Activated naive CD4-positive, alpha-beta T cell treated with anti-CD3 and anti-CD28 coated beads, Interleukin-2, amount 10 ng/mL, durations not matched to agents 7 days and 5 days (primary cell): ENCODE measurements around the gene URGCP.
"Not testable (repeated sequence)": the region's sequence is repeated elsewhere in the genome, so short reads cannot be mapped to it uniquely, and the experiment has no call there.

Source experiments
- CTCF ChIA-PET: fragments of 350-600 bp; sonication (Branson Sonifier 250); formaldehyde crosslinking; loops from one replicate; lab custom pipeline; 2021; ENCODE audit warnings: antibody characterized with exemption; lab: Charles Lee
- DNase-seq: peaks from one replicate; pipeline ENCODE4 v3.0.0-alpha.2; 2020
- H3K27ac Mint-ChIP-seq: one replicate; pipeline ENCODE4 v1.8.0; 2021; ENCODE audit warnings: mild to moderate bottlenecking, moderate library complexity, mixed read lengths
- H3K27me3 Mint-ChIP-seq: one replicate; pipeline ENCODE4 v1.8.0; 2021; ENCODE audit warnings: mild to moderate bottlenecking, mixed read lengths
- H3K36me3 Mint-ChIP-seq: one replicate; pipeline ENCODE4 v1.8.0; 2021; ENCODE audit warnings: mixed read lengths
- H3K4me1 Mint-ChIP-seq: one replicate; pipeline ENCODE4 v1.8.0; 2021; ENCODE audit warnings: mixed read lengths
- H3K4me3 Mint-ChIP-seq: one replicate; pipeline ENCODE4 v1.8.0; 2021; ENCODE audit warnings: mild to moderate bottlenecking, moderate library complexity, mixed read lengths
- H3K9me3 Mint-ChIP-seq: one replicate; pipeline ENCODE4 v1.8.0; 2021; ENCODE audit warnings: mixed read lengths

URGCP gene

GRCh38 chr7:43850348-43851116 lies 55.9 kb downstream of the URGCP start:
- Mint-ChIP-seq H3K27me3 (peaks cover 24% of the 10 kb centered on the region), H3K4me3 (no peak overlapping the region), H3K27ac (no peak overlapping the region), H3K4me1 (peaks cover 2% of the 10 kb centered on the region), H3K36me3 (no peaks in the 10 kb centered on the region), H3K9me3 (no peaks in the 10 kb centered on the region)
- CTCF ChIA-PET: interaction anchor here (3.3 kb wide), 1 partner anchor 12 kb away, joined by 14 read pairs; no protein-coding TSS in a partner anchor
- DNase-seq: no peak

GRCh38 chr7:43849047-43849446 lies 57.3 kb downstream of the URGCP start:
- H3K27ac Mint-ChIP-seq: no peak overlapping the region
- no peaks in the 10 kb centered on the region for H3K9me3 Mint-ChIP-seq
- H3K27me3 Mint-ChIP-seq: peaks cover 24% of the 10 kb centered on the region
- no peak overlapping the region for H3K4me3 Mint-ChIP-seq
- no peaks in the 10 kb centered on the region for H3K36me3 Mint-ChIP-seq
- peaks cover 2% of the 10 kb centered on the region for H3K4me1 Mint-ChIP-seq
- no peak for DNase-seq
- CTCF ChIA-PET: interaction anchor here (1.1 to 3.3 kb wide), 4 partner anchors 10 to 94 kb away, joined by 3 to 14 read pairs (median 8); no protein-coding TSS in a partner anchor

- no peaks in the 10 kb centered on the region for H3K9me3 Mint-ChIP-seq
- CTCF ChIA-PET: interaction anchor here (0.9 to 3.3 kb wide), 4 partner anchors 8 to 129 kb away, joined by 3 to 14 read pairs (median 8); no protein-coding TSS in a partner anchor
- peaks cover 28% of the 10 kb centered on the region for H3K27me3 Mint-ChIP-seq
- no peak for DNase-seq
- no peak overlapping the region for H3K27ac Mint-ChIP-seq
- H3K4me1 Mint-ChIP-seq: peaks cover 2% of the 10 kb centered on the region
- H3K36me3 Mint-ChIP-seq: no peaks in the 10 kb centered on the region
- no peak overlapping the region for H3K4me3 Mint-ChIP-seq
Measured at GRCh38 chr7:43847496-43847895, 58.9 kb downstream of the URGCP start.

- DNase-seq: no peak
- Mint-ChIP-seq H3K27ac (no peak overlapping the region), H3K36me3 (no peaks in the 10 kb centered on the region), H3K4me1 (no peaks in the 10 kb centered on the region), H3K9me3 (no peaks in the 10 kb centered on the region), H3K4me3 (no peak overlapping the region), H3K27me3 (peaks cover 23% of the 10 kb centered on the region)
- CTCF ChIA-PET: no interaction called here
Measured at GRCh38 chr7:43844662-43845061, 61.7 kb downstream of the URGCP start.

GRCh38 chr7:43844257-43844656 lies 62.1 kb downstream of the URGCP start:
- no peaks in the 10 kb centered on the region for H3K4me1 Mint-ChIP-seq
- no peaks in the 10 kb centered on the region for H3K36me3 Mint-ChIP-seq
- no peak overlapping the region for H3K27ac Mint-ChIP-seq
- peaks cover 23% of the 10 kb centered on the region for H3K27me3 Mint-ChIP-seq
- no peaks in the 10 kb centered on the region for H3K9me3 Mint-ChIP-seq
- DNase-seq: no peak
- CTCF ChIA-PET: no interaction called here
- no peak overlapping the region for H3K4me3 Mint-ChIP-seq

GRCh38 chr7:43843296-43843695 lies 63.1 kb downstream of the URGCP start:
- Mint-ChIP-seq H3K27ac (no peak overlapping the region), H3K36me3 (no peaks in the 10 kb centered on the region), H3K4me1 (peaks cover 6% of the 10 kb centered on the region), H3K9me3 (no peaks in the 10 kb centered on the region), H3K27me3 (peaks cover 29% of the 10 kb centered on the region), H3K4me3 (no peak overlapping the region)
- DNase-seq: no peak
- CTCF ChIA-PET: no interaction called here

GRCh38 chr7:43838201-43838658 lies 68.2 kb downstream of the URGCP start:
- Mint-ChIP-seq H3K4me3 (no peak overlapping the region), H3K9me3 (no peaks in the 10 kb centered on the region), H3K27ac (no peak overlapping the region), H3K36me3 (no peaks in the 10 kb centered on the region), H3K27me3 (peaks cover 38% of the 10 kb centered on the region), H3K4me1 (peaks cover 21% of the 10 kb centered on the region)
- CTCF ChIA-PET: interaction anchor here (0.6 to 4.0 kb wide), 38 partner anchors 9 to 1897 kb away, joined by 3 to 47 read pairs (median 4); partner anchors contain the start of genes BLVRA, COA1, MRPL32 and PSMA2
- no peak for DNase-seq

- Mint-ChIP-seq H3K36me3 (peaks cover 2% of the 10 kb centered on the region), H3K27ac (peak overlapping the region; percentile 61), H3K9me3 (peaks cover 3% of the 10 kb centered on the region), H3K4me1 (peaks cover 21% of the 10 kb centered on the region), H3K27me3 (peaks cover 36% of the 10 kb centered on the region), H3K4me3 (peak overlapping the region; percentile 60)
- CTCF ChIA-PET: interaction anchor here (0.6 to 2.5 kb wide), 4 partner anchors 9 to 328 kb away, joined by 3 to 7 read pairs (median 4); partner anchors contain the start of gene STK17A
- DNase-seq: peak; percentile 40
Measured at GRCh38 chr7:43834463-43835251, 71.7 kb downstream of the URGCP start.

GRCh38 chr7:43830917-43831316 lies 75.5 kb downstream of the URGCP start:
- peaks cover 15% of the 10 kb centered on the region for H3K4me1 Mint-ChIP-seq
- H3K9me3 Mint-ChIP-seq, H3K36me3 Mint-ChIP-seq, H3K27ac Mint-ChIP-seq, CTCF ChIA-PET, DNase-seq, H3K4me3 Mint-ChIP-seq: not testable (repeated sequence)
- peaks cover 39% of the 10 kb centered on the region for H3K27me3 Mint-ChIP-seq
